ENCODE measurements around the gene GJA4. TPM values are rescaled to one million over a fixed set of nuclear protein-coding genes. Genes with fewer than 3 reads are reported as not detected.
A peak's percentile ranks its signal among the peaks of the same experiment; 100 is the strongest.

The GJA4 gene
- total RNA-seq, 2 donors from 2014 or later, result 9.0 TPM

DNA sequence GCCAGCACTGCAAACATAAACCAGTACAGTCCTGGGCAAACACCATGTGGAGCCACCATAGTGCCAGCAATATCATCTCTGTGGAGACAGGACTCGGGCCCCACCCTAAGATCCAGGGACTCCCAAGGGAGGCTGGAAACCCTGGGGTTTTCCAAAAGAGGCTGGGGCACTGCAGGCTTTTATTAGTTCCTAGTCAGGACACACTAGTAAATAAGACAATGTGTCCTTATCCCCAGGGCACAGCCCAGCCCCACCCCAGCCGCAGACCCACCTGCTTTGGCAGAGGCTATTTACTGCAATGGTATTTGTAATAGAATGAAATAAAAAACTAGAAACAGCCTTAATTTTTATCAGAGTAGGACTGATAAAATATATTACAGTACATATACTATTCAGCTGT lies 12.3 kb upstream of the GJA4 start:
- DNase-seq, result peak; percentile 28
- WGBS, 2 experiments (ENCODE audit: insufficient coverage in 1 of 2, insufficient read length in 1 of 2), result 94 to 100% methylated on average over 1 to 2 of the region's 2 CpGs
- TF ChIP-seq, protein P1, sequence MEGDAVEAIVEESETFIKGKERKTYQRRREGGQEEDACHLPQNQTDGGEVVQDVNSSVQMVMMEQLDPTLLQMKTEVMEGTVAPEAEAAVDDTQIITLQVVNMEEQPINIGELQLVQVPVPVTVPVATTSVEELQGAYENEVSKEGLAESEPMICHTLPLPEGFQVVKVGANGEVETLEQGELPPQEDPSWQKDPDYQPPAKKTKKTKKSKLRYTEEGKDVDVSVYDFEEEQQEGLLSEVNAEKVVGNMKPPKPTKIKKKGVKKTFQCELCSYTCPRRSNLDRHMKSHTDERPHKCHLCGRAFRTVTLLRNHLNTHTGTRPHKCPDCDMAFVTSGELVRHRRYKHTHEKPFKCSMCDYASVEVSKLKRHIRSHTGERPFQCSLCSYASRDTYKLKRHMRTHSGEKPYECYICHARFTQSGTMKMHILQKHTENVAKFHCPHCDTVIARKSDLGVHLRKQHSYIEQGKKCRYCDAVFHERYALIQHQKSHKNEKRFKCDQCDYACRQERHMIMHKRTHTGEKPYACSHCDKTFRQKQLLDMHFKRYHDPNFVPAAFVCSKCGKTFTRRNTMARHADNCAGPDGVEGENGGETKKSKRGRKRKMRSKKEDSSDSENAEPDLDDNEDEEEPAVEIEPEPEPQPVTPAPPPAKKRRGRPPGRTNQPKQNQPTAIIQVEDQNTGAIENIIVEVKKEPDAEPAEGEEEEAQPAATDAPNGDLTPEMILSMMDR (conservative IDR thresholded peaks at IDR 0.05), result no peak
- Histone ChIP-seq H3K27ac (ENCODE audit: low read depth, low read length) (no peak overlapping the region), H3K9me3 (ENCODE audit: control insufficient read depth, low read length) (no peaks in the 10 kb centered on the region), H3K36me3 (ENCODE audit: control insufficient read depth, insufficient read depth, low read length) (no peaks in the 10 kb centered on the region), H3K9ac (ENCODE audit: extremely low read depth, low read length, poor library complexity, severe bottlenecking) (no peak overlapping the region), H3K4me3 (ENCODE audit: low read length) (peak overlapping the region; percentile 75), H3K4me1 (ENCODE audit: control insufficient read depth, insufficient read depth, low read length) (peaks cover 20% of the 10 kb centered on the region), H3K27me3 (ENCODE audit: control insufficient read depth, insufficient read depth, low read length, poor library complexity, severe bottlenecking) (peaks cover 27% of the 10 kb centered on the region)
- Mint-ChIP-seq H3K4me3 (peak overlapping the region; percentile 54), H3K27ac (no peak overlapping the region), H3K4me1 (peaks cover 21% of the 10 kb centered on the region), H3K36me3 (ENCODE audit: low read depth) (no peaks in the 10 kb centered on the region), H3K9me3 (no peaks in the 10 kb centered on the region), H3K27me3 (ENCODE audit: insufficient read depth) (peaks cover 23% of the 10 kb centered on the region)

DNA sequence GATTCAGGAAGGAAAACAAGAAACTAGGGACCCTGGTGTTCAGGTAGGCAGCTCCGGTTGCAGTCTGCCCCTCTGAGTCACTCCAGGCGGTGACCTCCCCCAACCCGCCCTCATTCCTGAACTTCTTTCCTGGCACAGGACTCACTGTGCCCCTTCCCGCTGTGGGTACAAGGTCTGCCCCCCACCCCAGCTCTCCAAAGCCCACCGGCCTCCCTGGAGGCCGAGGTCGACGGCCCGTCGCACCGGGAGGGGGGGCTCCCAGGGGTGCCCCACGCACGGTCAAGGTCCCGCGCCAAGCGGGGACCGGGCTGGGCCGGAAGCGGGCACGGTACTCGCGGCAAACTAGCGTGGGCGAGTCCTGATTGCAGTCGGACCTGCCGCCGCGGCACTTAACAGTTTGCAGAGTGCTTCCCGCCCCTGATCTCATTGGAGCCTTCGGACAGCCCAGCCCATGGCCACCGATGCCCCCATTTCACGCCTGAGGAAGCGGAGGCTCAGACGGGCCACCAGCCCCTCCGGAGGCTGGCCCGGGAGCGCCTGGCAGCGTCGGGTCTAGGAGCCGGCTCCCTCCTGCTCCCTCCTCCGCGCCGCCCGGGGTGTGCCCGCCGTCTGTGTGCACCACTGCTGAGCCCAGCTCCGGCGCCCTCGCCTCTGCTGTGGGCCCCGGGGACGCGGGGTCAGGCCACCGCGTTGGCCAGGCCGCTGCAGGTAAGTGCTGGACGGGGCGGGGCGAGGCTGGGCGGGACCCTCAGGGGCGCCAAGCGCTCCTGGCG lies 11.5 kb upstream of the GJA4 start, which contains the start of gene GJB3:
GJB3 (plus strand) TSS at position 144 of the 773 bp plus-strand sequence. CDS start 3,549 bp downstream, outside the sequence.
- peak within 1 kb of the TSS; percentile 75 for H3K4me3 ChIP-seq (ENCODE audit: low read length)
- DNase-seq, result peak; percentile 81
- Mint-ChIP-seq H3K9me3 (no peaks in the 10 kb centered on the region), H3K4me3 (peak within 1 kb of the TSS; percentile 54), H3K4me1 (peaks cover 21% of the 10 kb centered on the region), H3K27me3 (ENCODE audit: insufficient read depth) (peaks cover 23% of the 10 kb centered on the region), H3K36me3 (ENCODE audit: low read depth) (no peaks in the 10 kb centered on the region), H3K27ac (no peak within 1 kb of the TSS)
- peaks cover 27% of the 10 kb centered on the region for H3K27me3 ChIP-seq (ENCODE audit: control insufficient read depth, insufficient read depth, low read length, poor library complexity, severe bottlenecking)
- peaks cover 15% of the 10 kb centered on the region for H3K4me1 ChIP-seq (ENCODE audit: control insufficient read depth, insufficient read depth, low read length)
- no peaks in the 10 kb centered on the region for H3K36me3 ChIP-seq (ENCODE audit: control insufficient read depth, insufficient read depth, low read length)
- H3K9ac ChIP-seq (ENCODE audit: extremely low read depth, low read length, poor library complexity, severe bottlenecking), result no peak within 1 kb of the TSS
- TF ChIP-seq, protein P1 (conservative IDR thresholded peaks at IDR 0.05), result no peak
- no peaks in the 10 kb centered on the region for H3K9me3 ChIP-seq (ENCODE audit: control insufficient read depth, low read length)
- no peak within 1 kb of the TSS for H3K27ac ChIP-seq (ENCODE audit: low read depth, low read length)
- WGBS, 2 experiments (ENCODE audit: insufficient coverage in 1 of 2, insufficient read length in 1 of 2), result 9% methylated on average over 22 to 62 of the region's 62 CpGs

DNA sequence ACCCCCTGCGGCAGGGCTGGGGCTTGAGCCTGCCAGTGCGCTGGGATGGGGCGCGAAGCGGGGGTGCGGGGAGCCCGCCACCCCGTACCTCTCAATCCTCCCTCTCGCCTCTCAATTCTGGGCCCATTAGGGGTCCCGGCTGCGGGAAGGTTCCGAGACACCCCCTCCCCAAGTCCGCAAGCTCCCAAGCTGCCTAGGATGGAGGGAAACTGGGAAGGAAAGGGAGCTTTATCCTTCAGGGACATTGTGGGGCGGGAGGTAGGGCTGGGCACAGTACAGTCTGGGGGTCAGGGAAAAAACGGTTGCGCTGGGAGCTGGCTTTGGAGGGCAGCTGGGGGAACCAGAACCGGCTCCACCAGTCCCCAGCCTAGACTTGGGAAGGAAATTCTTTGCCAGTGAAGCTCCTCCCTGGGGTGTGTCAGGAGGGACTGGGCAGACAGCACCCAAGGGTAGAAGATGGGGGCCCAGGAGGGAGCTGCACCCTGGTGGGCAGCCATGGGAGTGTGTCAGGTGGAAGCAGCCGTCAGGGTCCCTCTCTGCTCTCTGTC lies 10.9 kb upstream of the GJA4 start:
- peak; percentile 66 for DNase-seq
- H3K36me3 Mint-ChIP-seq (ENCODE audit: low read depth), result no peaks in the 10 kb centered on the region
- peaks cover 27% of the 10 kb centered on the region for H3K27me3 ChIP-seq (ENCODE audit: control insufficient read depth, insufficient read depth, low read length, poor library complexity, severe bottlenecking)
- H3K4me3 Mint-ChIP-seq, result peak overlapping the region; percentile 54
- no peaks in the 10 kb centered on the region for H3K9me3 Mint-ChIP-seq
- peak overlapping the region; percentile 75 for H3K4me3 ChIP-seq (ENCODE audit: low read length)
- H3K27ac Mint-ChIP-seq, result no peak overlapping the region
- WGBS, 2 experiments (ENCODE audit: insufficient coverage in 1 of 2, insufficient read length in 1 of 2), result 24 to 30% methylated on average over 6 to 18 of the region's 18 CpGs
- no peak overlapping the region for H3K9ac ChIP-seq (ENCODE audit: extremely low read depth, low read length, poor library complexity, severe bottlenecking)
- TF ChIP-seq, protein P1 (conservative IDR thresholded peaks at IDR 0.05), result peak; percentile 39
- H3K9me3 ChIP-seq (ENCODE audit: control insufficient read depth, low read length), result no peaks in the 10 kb centered on the region
- peaks cover 26% of the 10 kb centered on the region for H3K4me1 Mint-ChIP-seq
- H3K27me3 Mint-ChIP-seq (ENCODE audit: insufficient read depth), result peaks cover 23% of the 10 kb centered on the region
- H3K36me3 ChIP-seq (ENCODE audit: control insufficient read depth, insufficient read depth, low read length), result no peaks in the 10 kb centered on the region
- peaks cover 11% of the 10 kb centered on the region for H3K4me1 ChIP-seq (ENCODE audit: control insufficient read depth, insufficient read depth, low read length)
- H3K27ac ChIP-seq (ENCODE audit: low read depth, low read length), result no peak overlapping the region
